ENCODE results near the gene ITPKC. TPM values are rescaled to one million over a fixed set of nuclear protein-coding genes. Genes with fewer than 3 reads are reported as not detected.

The ITPKC gene
- total and polyA plus RNA-seq, 2 of the 13 experiments (the other 11 are each of a cell fraction or from before 2014, with no cell fraction given), result 6.9 to 11.2 TPM

- no peaks in the 10 kb centered on the region for H3K9me3 ChIP-seq (ENCODE audit: low read length)
- no peak overlapping the region for H2AFZ ChIP-seq (ENCODE audit: low read length)
- TF ChIP-seq ATF6 (CRISPR knock-in tag; conservative IDR thresholded peaks at IDR 0.05), result no peak
- no peak for TF ChIP-seq FOSL2 (CRISPR knock-in tag; IDR thresholded peaks at IDR 0.05)
- no peak for TF ChIP-seq ZNF263 (CRISPR knock-in tag; IDR thresholded peaks at IDR 0.05)
- TF ChIP-seq ZZZ3 (CRISPR knock-in tag; IDR thresholded peaks at IDR 0.05; ENCODE audit: borderline replicate concordance), result no peak
- TF ChIP-seq, protein P1, sequence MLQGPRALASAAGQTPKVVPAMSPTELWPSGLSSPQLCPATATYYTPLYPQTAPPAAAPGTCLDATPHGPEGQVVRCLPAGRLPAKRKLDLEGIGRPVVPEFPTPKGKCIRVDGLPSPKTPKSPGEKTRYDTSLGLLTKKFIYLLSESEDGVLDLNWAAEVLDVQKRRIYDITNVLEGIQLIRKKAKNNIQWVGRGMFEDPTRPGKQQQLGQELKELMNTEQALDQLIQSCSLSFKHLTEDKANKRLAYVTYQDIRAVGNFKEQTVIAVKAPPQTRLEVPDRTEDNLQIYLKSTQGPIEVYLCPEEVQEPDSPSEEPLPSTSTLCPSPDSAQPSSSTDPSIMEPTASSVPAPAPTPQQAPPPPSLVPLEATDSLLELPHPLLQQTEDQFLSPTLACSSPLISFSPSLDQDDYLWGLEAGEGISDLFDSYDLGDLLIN (CRISPR knock-in tag; IDR thresholded peaks at IDR 0.05; ENCODE audit: borderline replicate concordance), result no peak
- no peak for TF ChIP-seq RAD21 (CRISPR knock-in tag; IDR thresholded peaks at IDR 0.05)
- no peak for TF ChIP-seq RNF2 (conservative IDR thresholded peaks at IDR 0.05; ENCODE audit: low read depth)
- no peak overlapping the region for H3K4me2 ChIP-seq (ENCODE audit: low read depth, low read length)
- FAIRE-seq, result no peak
- H4K20me1 ChIP-seq (ENCODE audit: insufficient read depth, low read length), result no peaks in the 10 kb centered on the region
- intact Hi-C loops (cut with micrococcal nuclease; ENCODE audit: unreplicated experiment) (no loop called here), in situ Hi-C loops (cut with HindIII; ENCODE audit: extremely low pct_ligation_motif_present, low pct_unique_long_range_greater_than_20kb) (no loop called here)
- H3K4me3 ChIP-seq (replicated peaks in 1 of 3; ENCODE audit: insufficient read depth in 1 of 3, low read depth in 2 of 3, low read length in 3 of 3), result no peak overlapping the region
- H3K27ac ChIP-seq (ENCODE audit: extremely low read length, insufficient read depth, low read length), result no peak overlapping the region
- ChIA-PET POLR2A (no interaction called here), CTCF (ENCODE audit: low intra/inter-chr PET ratio, low total read pairs) (no interaction called here)
- WGBS (ENCODE audit: low lambda C conversion rate), result 93% methylated on average over 32 of the region's 32 CpGs
- no peaks in the 10 kb centered on the region for H3K27me3 ChIP-seq (ENCODE audit: control insufficient read depth in 1 of 2, insufficient read depth in 2 of 2, low read length in 2 of 2)
- no peak for ATAC-seq
- no peak overlapping the region for H3K9ac ChIP-seq (ENCODE audit: insufficient read depth, low read depth, low read length)
- H3K79me2 ChIP-seq (ENCODE audit: insufficient read depth, low read length), result no peaks in the 10 kb centered on the region
- no peaks in the 10 kb centered on the region for H3K4me1 ChIP-seq (ENCODE audit: insufficient read depth, low read length)
- H3K36me3 ChIP-seq (replicated peaks in 1 of 2; ENCODE audit: control insufficient read depth in 1 of 2, insufficient read depth in 2 of 2, low read length in 2 of 2), result no peaks in the 10 kb centered on the region
- BruUV-seq (replicated peaks), result no TSS peak
- DNase-seq (ENCODE audit: low spot score), result no peak
Observed at GRCh38 chr19:40684280-40684679, 32.6 kb upstream of the ITPKC start.

Data from HepG2 (cell line).